Caco-2 (cell line): ENCODE measurements around the gene ARHGAP15. TPM values are rescaled to one million over a fixed set of nuclear protein-coding genes. Genes with fewer than 3 reads are reported as not detected.

Experiments
- BruUV-seq: library from RNA; stranded (reverse); fragments of 400-500 nt; replicated peaks from 2 replicates; lab custom pipeline; 2021; lab: Mats Ljungman, UMichigan
- CTCF ChIA-PET: fragments of 300-600 bp; sonication (Branson Sonifier 250); formaldehyde crosslinking; loops from one replicate; lab custom pipeline; 2022; ENCODE audit warnings: antibody characterized with exemption; lab: Charles Lee
- POLR2A ChIA-PET: fragments of 300-600 bp; sonication (Branson Sonifier 250); formaldehyde crosslinking; loops from one replicate; lab custom pipeline; 2022; ENCODE audit warnings: antibody characterized with exemption; lab: Charles Lee
- DNase-seq, 2 experiments: peaks; one replicate each; pipeline versions ENCODE4 v3.0.0 to v3.0.0-alpha.2; 2020 to 2022
- H3K27me3 ChIP-seq: replicated peaks from 2 replicates; pipeline ENCODE4 v1.6.0; 2011; ENCODE audit warnings: low read length; ENCODE audit not compliant: control insufficient read depth, insufficient read depth
- H3K36me3 ChIP-seq: 2 replicates; pipeline ENCODE4 v1.5.1; 2011; ENCODE audit warnings: low read length; ENCODE audit not compliant: control insufficient read depth, insufficient read depth
- H3K4me1 ChIP-seq: fragments of 250-450 bp; sonication (Bioruptor Pico); 2 replicates; pipeline ENCODE4 v1.5.1; 2020; ENCODE audit warnings: mild to moderate bottlenecking
- H3K4me3 ChIP-seq: 2 replicates; pipeline ENCODE4 v1.5.1; 2011; ENCODE audit warnings: low read depth, mild to moderate bottlenecking, control low read depth, low read length
- H3K9me3 ChIP-seq: fragments of 250-450 bp; sonication (Bioruptor Pico); 2 replicates; pipeline ENCODE4 v1.5.1; 2020; ENCODE audit warnings: mild to moderate bottlenecking, moderate library complexity
- H3K27ac Mint-ChIP-seq: one replicate; pipeline ENCODE4 v1.8.0; 2022; ENCODE audit warnings: mixed read lengths; ENCODE audit not compliant: unreplicated experiment
- H3K27me3 Mint-ChIP-seq: one replicate; pipeline ENCODE4 v1.8.0; 2022; ENCODE audit warnings: mixed read lengths; ENCODE audit not compliant: insufficient read depth, unreplicated experiment
- H3K36me3 Mint-ChIP-seq: one replicate; pipeline ENCODE4 v1.8.0; 2022; ENCODE audit warnings: mild to moderate bottlenecking, mixed read lengths; ENCODE audit not compliant: insufficient read depth, unreplicated experiment
- H3K4me1 Mint-ChIP-seq: one replicate; pipeline ENCODE4 v1.8.0; 2022; ENCODE audit warnings: low read depth, mixed read lengths; ENCODE audit not compliant: unreplicated experiment
- H3K4me3 Mint-ChIP-seq: one replicate; pipeline ENCODE4 v1.8.0; 2022; ENCODE audit warnings: mild to moderate bottlenecking, moderate library complexity, mixed read lengths; ENCODE audit not compliant: unreplicated experiment
- H3K9me3 Mint-ChIP-seq: one replicate; pipeline ENCODE4 v1.8.0; 2022; ENCODE audit warnings: mixed read lengths; ENCODE audit not compliant: unreplicated experiment
- CTCF ChIP-seq, 2 experiments: fragments of 200-600 bp in 1 of 2; IDR thresholded peaks; 1 replicate in 1 of 2; 2 replicates in 1 of 2; pipeline versions ENCODE4 v1.5.1 to v1.8.0; 2011 to 2022; ENCODE audit warnings: antibody characterized with exemption in 1 of 2, control low read depth in 1 of 2, inconsistent platforms in 1 of 2, low read depth in 1 of 2, low read length in 1 of 2, mild to moderate bottlenecking in 1 of 2, moderate library complexity in 1 of 2; ENCODE audit not compliant: insufficient read depth in 1 of 2, severe bottlenecking in 1 of 2, unreplicated experiment in 1 of 2
- intact Hi-C: fragments of 100-400 bp; cut with micrococcal nuclease; formaldehyde crosslinking; loops from one replicate; pipeline ENCODE4 v1.10.0; 2022; ENCODE audit not compliant: unreplicated experiment
- total RNA-seq: library from RNA; stranded (reverse); gene quantifications from 2 replicates; pipeline ENCODE4 v1.2.3, GENCODE V29; 2022

ARHGAP15 gene
- total RNA-seq, 1 experiment from 2014 or later: not detected

DNA sequence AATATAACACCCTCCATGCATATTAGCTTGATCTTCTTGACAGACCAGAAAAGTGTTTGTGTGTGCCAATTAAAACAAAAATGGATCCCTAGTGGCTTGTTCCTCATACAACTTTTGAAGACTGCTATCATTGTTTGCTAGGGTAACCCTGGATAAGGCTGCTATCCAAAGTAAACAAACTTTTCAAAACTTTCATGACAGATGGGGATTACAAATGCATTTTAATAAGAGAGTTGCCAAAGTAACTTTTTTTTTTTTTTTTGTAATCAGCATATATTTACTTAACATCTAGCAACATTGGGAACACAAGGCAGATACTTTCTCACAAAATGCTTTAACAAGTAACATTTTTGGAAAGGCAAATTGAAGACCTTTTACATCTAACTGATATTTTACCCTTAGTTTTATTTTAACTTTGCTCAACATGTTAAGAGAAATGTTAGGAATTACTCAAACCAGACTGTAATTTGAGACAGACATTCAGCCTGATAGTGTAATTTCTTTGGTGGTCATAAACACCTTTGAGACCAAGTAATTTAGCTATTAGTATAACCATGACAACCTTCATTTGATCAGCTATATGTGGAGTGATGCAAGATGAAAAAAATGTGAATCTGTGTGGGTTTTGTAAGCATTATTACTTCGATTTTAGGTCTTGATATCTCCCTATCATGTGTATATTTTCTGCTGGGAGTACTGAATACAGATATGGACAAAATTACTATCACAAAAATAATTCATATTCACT, 300.9 kb downstream of the ARHGAP15 start:
- Histone ChIP-seq H3K27me3 (no peaks in the 10 kb centered on the region), H3K4me1 (no peaks in the 10 kb centered on the region), H3K36me3 (no peaks in the 10 kb centered on the region), H3K4me3 (no peak overlapping the region), H3K9me3 (no peaks in the 10 kb centered on the region)
- Mint-ChIP-seq H3K4me1 (no peaks in the 10 kb centered on the region), H3K27ac (no peak overlapping the region), H3K36me3 (no peaks in the 10 kb centered on the region), H3K27me3 (peaks cover 5% of the 10 kb centered on the region), H3K4me3 (no peak overlapping the region), H3K9me3 (no peaks in the 10 kb centered on the region)
- TF ChIP-seq CTCF (IDR thresholded peaks at IDR 0.05; ENCODE audit: insufficient read depth in 1 of 2, low read depth in 1 of 2, low read length in 1 of 2, severe bottlenecking in 1 of 2, unreplicated experiment in 1 of 2): no peak
- CTCF ChIA-PET: interaction anchor here (0.7 kb wide), 1 partner anchor 194 kb away, joined by 3 read pairs; no protein-coding TSS in a partner anchor
- no TSS peak for BruUV-seq
- POLR2A ChIA-PET: no interaction called here
- no peak for DNase-seq
- intact Hi-C loops: no loop called here

- no peak overlapping the region for H3K4me3 Mint-ChIP-seq
- H3K27me3 ChIP-seq: no peaks in the 10 kb centered on the region
- ChIA-PET CTCF (no interaction called here), POLR2A (no interaction called here)
- no TSS peak for BruUV-seq
- H3K4me3 ChIP-seq: no peak overlapping the region
- no peak for TF ChIP-seq CTCF (IDR thresholded peaks at IDR 0.05; ENCODE audit: insufficient read depth in 1 of 2, low read depth in 1 of 2, low read length in 1 of 2, severe bottlenecking in 1 of 2, unreplicated experiment in 1 of 2)
- H3K9me3 ChIP-seq: no peaks in the 10 kb centered on the region
- no peaks in the 10 kb centered on the region for H3K4me1 Mint-ChIP-seq
- H3K36me3 ChIP-seq: no peaks in the 10 kb centered on the region
- H3K27me3 Mint-ChIP-seq: peaks cover 5% of the 10 kb centered on the region
- no peak for DNase-seq
- no peaks in the 10 kb centered on the region for H3K9me3 Mint-ChIP-seq
- no peaks in the 10 kb centered on the region for H3K36me3 Mint-ChIP-seq
- intact Hi-C loops: no loop called here
- H3K4me1 ChIP-seq: no peaks in the 10 kb centered on the region
- no peak overlapping the region for H3K27ac Mint-ChIP-seq
These were observed 302.1 kb downstream of the ARHGAP15 start for GRCh38 chr2:143431316-143431715.

DNA sequence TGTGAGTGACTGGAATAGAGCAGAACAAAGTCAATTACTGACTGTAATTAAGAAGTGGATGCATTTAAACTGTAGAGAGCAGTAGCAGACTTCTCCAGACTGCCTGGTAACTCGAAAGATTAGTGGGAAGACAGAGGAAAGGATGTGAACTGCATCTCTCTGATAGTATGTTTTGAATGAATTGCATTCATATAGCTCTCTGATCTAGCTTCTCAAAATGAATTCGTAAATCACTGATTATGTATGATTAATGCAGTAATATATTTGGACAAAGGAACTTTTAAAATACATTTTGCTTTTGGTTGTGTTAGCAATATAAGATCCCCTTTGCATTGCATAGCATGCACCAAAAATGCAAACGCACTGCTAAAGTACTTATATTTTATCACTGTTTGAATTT, 304.0 kb downstream of the ARHGAP15 start:
- CTCF ChIA-PET: no interaction called here
- BruUV-seq: no TSS peak

More for the DNA sequence above, 304.0 kb downstream of the ARHGAP15 start:
- TF ChIP-seq CTCF (IDR thresholded peaks at IDR 0.05; ENCODE audit: insufficient read depth in 1 of 2, low read depth in 1 of 2, low read length in 1 of 2, severe bottlenecking in 1 of 2, unreplicated experiment in 1 of 2): no peak
- H3K4me3 Mint-ChIP-seq: no peak overlapping the region
- no peaks in the 10 kb centered on the region for H3K4me1 Mint-ChIP-seq
- no peak overlapping the region for H3K27ac Mint-ChIP-seq
- H3K27me3 ChIP-seq: no peaks in the 10 kb centered on the region
- intact Hi-C loops: no loop called here
- H3K4me3 ChIP-seq: no peak overlapping the region
- no peaks in the 10 kb centered on the region for H3K36me3 Mint-ChIP-seq
- no peaks in the 10 kb centered on the region for H3K9me3 Mint-ChIP-seq
- H3K36me3 ChIP-seq: no peaks in the 10 kb centered on the region
- POLR2A ChIA-PET: no interaction called here
- H3K9me3 ChIP-seq: no peaks in the 10 kb centered on the region
- peaks cover 3% of the 10 kb centered on the region for H3K27me3 Mint-ChIP-seq
- no peak for DNase-seq
- no peaks in the 10 kb centered on the region for H3K4me1 ChIP-seq
